Sigmoid colon (tissue), 7 donors: ENCODE data around the gene HS3ST6. TPM values are rescaled to one million over a fixed set of nuclear protein-coding genes. Genes with fewer than 3 reads are reported as not detected.

Experiments
- DNase-seq: peaks from one replicate; pipeline ENCODE4 v3.0.0-alpha.2; 2019
- H3K27ac ChIP-seq, 4 donors: fragments of 200-600 bp; sonication (generic); one replicate each; pipeline ENCODE4 v1.5.1; 2016 to 2019; ENCODE audit warnings: mild to moderate bottlenecking in 1 of 4
- H3K27me3 ChIP-seq, 3 donors: fragments of 200-600 bp; sonication (generic); one replicate each; pipeline ENCODE4 v1.5.1; 2019; ENCODE audit warnings: mild to moderate bottlenecking in 1 of 3
- H3K36me3 ChIP-seq, 4 donors: fragments of 200-600 bp; sonication (generic); one replicate each; pipeline ENCODE4 v1.5.1; 2016 to 2019
- H3K4me1 ChIP-seq, 4 donors: fragments of 200-600 bp; sonication (generic); one replicate each; pipeline ENCODE4 v1.5.1; 2017 to 2019
- H3K4me3 ChIP-seq, 4 donors: fragments of 200-600 bp; sonication (generic); one replicate each; pipeline ENCODE4 v1.5.1; 2017 to 2019; ENCODE audit warnings: mild to moderate bottlenecking in 2 of 4, moderate library complexity in 1 of 4
- H3K9me3 ChIP-seq, 4 donors: fragments of 200-600 bp in 3 of 4; sonication (generic) in 3 of 4; one replicate each; pipeline versions ENCODE4 v1.5.1 to v1.6.1; 2013 to 2019
- EP300 ChIP-seq, 4 donors: sonication (generic); formaldehyde crosslinking; IDR thresholded peaks; one replicate each; pipeline ENCODE4 v1.6.1; 2017; ENCODE audit warnings: antibody characterized with exemption in 4 of 4
- POLR2A ChIP-seq, 2 donors: fragments of 450-650 bp; IDR thresholded peaks; one replicate each; pipeline ENCODE4 v1.6.1; 2016; ENCODE audit warnings: antibody characterized with exemption in 2 of 2, mild to moderate bottlenecking in 2 of 2, moderate library complexity in 2 of 2
- POLR2AphosphoS5 ChIP-seq, 4 donors: sonication (generic); formaldehyde crosslinking; IDR thresholded peaks; one replicate each; pipeline ENCODE4 v1.6.1; 2017; ENCODE audit warnings: antibody characterized with exemption in 4 of 4
- WGBS, 2 donors: extraction: QIAGEN DNeasy Blood & Tissue Kit; methylation state at CpG; one replicate each; pipeline ENCODE4 v1.1.7; 2013; 5-methylcytosine and 5-hydroxymethylcytosine counted together
- intact Hi-C: fragments of 100-400 bp; cut with DNase I; formaldehyde crosslinking; loops from one replicate; pipeline ENCODE4 v1.15.1; 2023
- polyA plus RNA-seq, 3 donors: library from polyadenylated mRNA; stranded (reverse); fragments of 200-250 nt; gene quantifications; one replicate each; pipeline ENCODE4 v1.2.3, GENCODE V29; 2013
- total RNA-seq, 4 donors: library from RNA; depleted of rRNA; stranded (reverse); fragments of >200 nt; gene quantifications; one replicate each; pipeline ENCODE4 v1.1.0, GENCODE V29; 2016
- TF ChIP-seq, protein P1 (sequence below), 4 experiments: fragments of 450-650 bp in 3 of 4; fragments of 200-600 bp in 1 of 4; IDR thresholded peaks; one replicate each; pipeline ENCODE4 v1.5.1; 2016 to 2019; ENCODE audit warnings: antibody characterized with exemption in 4 of 4, mild to moderate bottlenecking in 3 of 4, moderate library complexity in 2 of 4
- donor health status: healthy with polysubstance abuse.
- donor health status: Bipolar disorder and iron deficiency.
- donor health status: healthy.

The HS3ST6 gene
- total and polyA plus RNA-seq, 7 donors = 0.09 to 6.0 TPM; not detected in 5

GRCh38 chr16:1871974-1872635 is 46.1 kb downstream of the HS3ST6 start, which contains the start of gene MEIOB:
Gene MEIOB (minus strand): TSS chr16:1872164. CDS start chr16:1868175, 3,989 bp downstream.
- intact Hi-C loops = no loop called here
- Histone ChIP-seq H3K4me3 (peak within 1 kb of the TSS in 2 of 4 donors; percentile 14 to 31), H3K9me3 (peaks cover 0 to 3% (median 0%) of the 10 kb centered on the region in 4 donors), H3K36me3 (no peaks in the 10 kb centered on the region), H3K27me3 (peaks cover 3 to 52% (median 40%) of the 10 kb centered on the region in 3 donors), H3K4me1 (peaks cover 0 to 8% (median 3%) of the 10 kb centered on the region in 4 donors), H3K27ac (no peak within 1 kb of the TSS)
- DNase-seq = no peak
- 12 to 29% methylated on average over 68 of the region's 68 CpGs for WGBS, 2 donors
- no peak for TF ChIP-seq POLR2A (IDR thresholded peaks at IDR 0.05)
- TF ChIP-seq POLR2AphosphoS5 (IDR thresholded peaks at IDR 0.05) = no peak
- no peak for TF ChIP-seq EP300 (IDR thresholded peaks at IDR 0.05)
- TF ChIP-seq, protein P1, sequence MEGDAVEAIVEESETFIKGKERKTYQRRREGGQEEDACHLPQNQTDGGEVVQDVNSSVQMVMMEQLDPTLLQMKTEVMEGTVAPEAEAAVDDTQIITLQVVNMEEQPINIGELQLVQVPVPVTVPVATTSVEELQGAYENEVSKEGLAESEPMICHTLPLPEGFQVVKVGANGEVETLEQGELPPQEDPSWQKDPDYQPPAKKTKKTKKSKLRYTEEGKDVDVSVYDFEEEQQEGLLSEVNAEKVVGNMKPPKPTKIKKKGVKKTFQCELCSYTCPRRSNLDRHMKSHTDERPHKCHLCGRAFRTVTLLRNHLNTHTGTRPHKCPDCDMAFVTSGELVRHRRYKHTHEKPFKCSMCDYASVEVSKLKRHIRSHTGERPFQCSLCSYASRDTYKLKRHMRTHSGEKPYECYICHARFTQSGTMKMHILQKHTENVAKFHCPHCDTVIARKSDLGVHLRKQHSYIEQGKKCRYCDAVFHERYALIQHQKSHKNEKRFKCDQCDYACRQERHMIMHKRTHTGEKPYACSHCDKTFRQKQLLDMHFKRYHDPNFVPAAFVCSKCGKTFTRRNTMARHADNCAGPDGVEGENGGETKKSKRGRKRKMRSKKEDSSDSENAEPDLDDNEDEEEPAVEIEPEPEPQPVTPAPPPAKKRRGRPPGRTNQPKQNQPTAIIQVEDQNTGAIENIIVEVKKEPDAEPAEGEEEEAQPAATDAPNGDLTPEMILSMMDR (IDR thresholded peaks at IDR 0.05) = no peak

GRCh38 chr16:1870365-1871082 is 47.7 kb downstream of the HS3ST6 start:
- WGBS, 2 donors = 37 to 54% methylated on average over 9 of the region's 9 CpGs
- Histone ChIP-seq H3K4me1 (peaks cover 0 to 8% (median 3%) of the 10 kb centered on the region in 4 donors), H3K27ac (no peak overlapping the region), H3K9me3 (peaks cover 0 to 3% (median 0%) of the 10 kb centered on the region in 4 donors), H3K4me3 (no peak overlapping the region), H3K36me3 (no peaks in the 10 kb centered on the region), H3K27me3 (peaks cover 3 to 45% (median 32%) of the 10 kb centered on the region in 3 donors)
- TF ChIP-seq, protein P1 (IDR thresholded peaks at IDR 0.05) = no peak
- TF ChIP-seq EP300 (IDR thresholded peaks at IDR 0.05) = no peak
- TF ChIP-seq POLR2AphosphoS5 (IDR thresholded peaks at IDR 0.05) = no peak
- TF ChIP-seq POLR2A (IDR thresholded peaks at IDR 0.05) = no peak
- intact Hi-C loops = no loop called here
- DNase-seq = no peak

DNA sequence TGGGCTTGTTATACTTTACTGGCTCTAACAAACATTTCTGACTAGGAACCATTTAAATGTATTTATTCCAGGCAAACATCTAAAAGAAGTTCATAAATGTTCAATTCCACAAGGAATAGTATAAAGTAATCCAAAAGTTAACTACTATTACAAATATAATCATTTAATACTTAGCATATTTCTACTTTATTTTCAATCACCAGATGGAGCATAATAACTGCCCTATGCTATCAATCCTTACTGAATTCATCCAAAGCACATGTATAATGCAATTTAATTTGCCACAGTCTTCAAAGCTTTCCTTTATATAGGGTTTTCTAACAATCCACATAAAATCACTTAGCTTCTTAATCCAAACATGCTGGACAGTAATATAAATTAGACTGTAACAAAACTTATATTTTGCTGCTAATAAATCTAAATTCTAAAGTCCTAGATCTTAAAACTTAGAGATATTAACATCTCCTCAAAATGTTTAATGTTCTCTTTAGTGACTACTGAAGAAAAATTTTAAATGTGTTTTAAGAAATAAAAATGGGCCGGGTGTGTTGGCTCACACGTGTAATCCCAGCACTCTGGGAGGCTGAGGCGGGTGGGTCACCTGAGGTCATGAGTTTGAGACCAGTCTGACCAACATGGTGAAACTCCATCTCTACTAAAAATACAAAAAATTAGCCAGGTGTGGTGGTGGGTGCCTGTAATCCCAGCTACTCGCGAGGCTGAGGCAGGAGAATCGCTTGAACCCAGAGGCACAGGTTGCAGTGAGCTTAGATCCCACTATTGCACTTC is 52.1 kb downstream of the HS3ST6 start:
- Histone ChIP-seq H3K4me3 (no peak overlapping the region), H3K27ac (no peak overlapping the region), H3K27me3 (peaks cover 0 to 29% (median 4%) of the 10 kb centered on the region in 3 donors), H3K36me3 (no peaks in the 10 kb centered on the region), H3K4me1 (no peaks in the 10 kb centered on the region), H3K9me3 (no peaks in the 10 kb centered on the region)
- DNase-seq = no peak
- TF ChIP-seq, protein P1 (IDR thresholded peaks at IDR 0.05) = no peak
- TF ChIP-seq POLR2AphosphoS5 (IDR thresholded peaks at IDR 0.05) = no peak
- no peak for TF ChIP-seq POLR2A (IDR thresholded peaks at IDR 0.05)
- TF ChIP-seq EP300 (IDR thresholded peaks at IDR 0.05) = no peak
- WGBS, 2 donors = 72% methylated on average over 6 of the region's 6 CpGs
- intact Hi-C loops = no loop called here

DNA sequence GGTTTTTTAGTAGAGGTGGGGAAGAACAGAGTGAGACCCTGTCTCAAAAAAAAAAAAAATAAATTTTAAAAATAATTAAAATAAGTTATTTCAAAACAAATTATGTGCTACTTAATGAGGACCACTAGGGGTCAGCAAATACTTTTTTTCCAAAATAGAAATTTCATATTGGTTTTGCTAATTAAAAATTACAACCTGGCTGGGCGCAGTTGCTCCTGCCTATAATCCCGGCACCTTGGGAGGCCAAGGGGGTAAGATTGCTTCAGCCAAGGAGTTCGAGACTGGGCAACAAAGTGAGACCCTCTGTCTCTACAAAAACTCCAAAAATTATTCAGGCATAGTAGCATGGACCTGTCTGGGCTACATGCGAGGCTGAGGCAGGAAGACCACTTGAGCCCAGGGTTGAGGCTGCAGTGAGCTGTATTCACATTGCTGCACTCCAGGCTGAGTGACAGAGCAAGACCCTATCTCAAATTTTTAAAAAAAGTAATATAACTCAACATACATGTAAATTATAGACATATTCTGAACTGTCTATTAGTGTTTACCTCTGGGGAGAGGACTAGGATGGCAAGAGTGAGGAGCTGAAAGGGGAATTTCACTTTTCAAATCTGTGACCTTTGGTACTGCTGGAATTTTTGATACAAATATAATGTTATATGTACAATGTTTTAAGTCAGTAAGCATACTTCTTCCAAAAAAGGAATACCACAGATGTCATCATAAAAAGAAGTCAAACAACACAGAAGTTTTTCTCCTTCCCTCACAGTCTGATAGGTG is 54.3 kb downstream of the HS3ST6 start:
- no peaks in the 10 kb centered on the region for H3K9me3 ChIP-seq
- no peaks in the 10 kb centered on the region for H3K36me3 ChIP-seq
- DNase-seq = no peak
- H3K4me1 ChIP-seq = no peaks in the 10 kb centered on the region
- peaks cover 6 to 43% (median 16%) of the 10 kb centered on the region in 3 donors for H3K27me3 ChIP-seq
- H3K4me3 ChIP-seq = no peak overlapping the region
- TF ChIP-seq EP300 (IDR thresholded peaks at IDR 0.05) (no peak), POLR2A (IDR thresholded peaks at IDR 0.05) (no peak)
- TF ChIP-seq, protein P1 (IDR thresholded peaks at IDR 0.05) = peak in 3 of 4 experiments; percentile 21 to 65 (median 47)
- no peak overlapping the region for H3K27ac ChIP-seq
- 17 to 18% methylated on average over 4 of the region's 4 CpGs for WGBS, 2 donors
- intact Hi-C loops = loop anchor here (1.0 kb wide), 1 partner anchor 66 kb away; no protein-coding TSS in a partner anchor
